Bronchial epithelial cell (primary cell): ENCODE measurements around the gene GFRA3. TPM values are rescaled to one million over a fixed set of nuclear protein-coding genes. Genes with fewer than 3 reads are reported as not detected.

Source experiments
- DNase-seq: peaks from one replicate; pipeline ENCODE4 v3.0.0-alpha.2; 2010; ENCODE audit warnings: low read depth
- FAIRE-seq: peaks from 2 replicates; lab custom pipeline; 2011; peaks lifted over from hg19 to GRCh38; lab: Jason Lieb, UNC
- H3K27me3 ChIP-seq: 2 replicates; pipeline ENCODE4 v1.5.1; 2011; ENCODE audit warnings: low read length; ENCODE audit not compliant: control insufficient read depth, insufficient read depth
- H3K36me3 ChIP-seq: 2 replicates; pipeline ENCODE4 v1.5.1; 2011; ENCODE audit warnings: low read length; ENCODE audit not compliant: control insufficient read depth, insufficient read depth
- H3K4me3 ChIP-seq: 2 replicates; pipeline ENCODE4 v1.5.1; 2011; ENCODE audit warnings: mild to moderate bottlenecking, low read depth, low read length, control low read depth
- CTCF ChIP-seq: IDR thresholded peaks from 2 replicates; pipeline ENCODE4 v1.5.1; 2011; ENCODE audit warnings: mild to moderate bottlenecking, moderate library complexity, low read length, control low read depth, inconsistent platforms; ENCODE audit not compliant: insufficient read depth, severe bottlenecking
- total RNA-seq: library from RNA; depleted of rRNA; stranded (reverse); fragments of >200 nt; gene quantifications from 2 replicates; pipeline ENCODE4 v1.2.1, GENCODE V29; 2014

The GFRA3 gene
- total RNA-seq, 1 donor from 2014 or later: not detected

- FAIRE-seq (no peak), DNase-seq (no peak)
- TF ChIP-seq CTCF: no peak
- Histone ChIP-seq H3K27me3 (peaks cover 17% of the 10 kb centered on the region), H3K36me3 (no peaks in the 10 kb centered on the region), H3K4me3 (no peak overlapping the region)
Observed at GRCh38 chr5:138238034-138238433, 36.4 kb downstream of the GFRA3 start.

GRCh38 chr5:138234651-138235050 is 39.8 kb downstream of the GFRA3 start:
- Histone ChIP-seq H3K4me3 (no peak overlapping the region), H3K27me3 (peaks cover 2% of the 10 kb centered on the region)
- no peak for FAIRE-seq

GRCh38 chr5:138233280-138233679 is 41.1 kb downstream of the GFRA3 start:
- no peaks in the 10 kb centered on the region for H3K36me3 ChIP-seq
- FAIRE-seq (no peak), DNase-seq (no peak)
- no peak overlapping the region for H3K4me3 ChIP-seq
- peaks cover 2% of the 10 kb centered on the region for H3K27me3 ChIP-seq
- TF ChIP-seq CTCF: no peak

More at GRCh38 chr5:138234651-138235050, 39.8 kb downstream of the GFRA3 start:
- H3K36me3 ChIP-seq: no peaks in the 10 kb centered on the region
- DNase-seq: no peak
- no peak for TF ChIP-seq CTCF

GRCh38 chr5:138230981-138231589 is 43.3 kb downstream of the GFRA3 start:
- Histone ChIP-seq H3K36me3 (no peaks in the 10 kb centered on the region), H3K4me3 (no peak overlapping the region), H3K27me3 (peaks cover 2% of the 10 kb centered on the region)
- no peak for TF ChIP-seq CTCF
- FAIRE-seq (no peak), DNase-seq (peak; percentile 77)

- Histone ChIP-seq H3K4me3 (no peak overlapping the region), H3K36me3 (no peaks in the 10 kb centered on the region), H3K27me3 (peaks cover 2% of the 10 kb centered on the region)
- FAIRE-seq (no peak), DNase-seq (peak; percentile 41)
- TF ChIP-seq CTCF: no peak
Observed at GRCh38 chr5:138230261-138230660, 44.2 kb downstream of the GFRA3 start.

- DNase-seq: no peak
- H3K36me3 ChIP-seq: no peaks in the 10 kb centered on the region
- H3K27me3 ChIP-seq: peaks cover 2% of the 10 kb centered on the region
- FAIRE-seq: no peak
- TF ChIP-seq CTCF: no peak
- H3K4me3 ChIP-seq: no peak overlapping the region
Observed at GRCh38 chr5:138229387-138229786, 45.0 kb downstream of the GFRA3 start.
